Sigmoid colon (tissue), 4 donors: ENCODE data around the gene ABI3BP.

Experiments used
- CTCF ChIP-seq, 4 experiments: fragments of 450-650 bp in 3 of 4; fragments of 200-600 bp in 1 of 4; IDR thresholded peaks; one replicate each; pipeline ENCODE4 v1.5.1; 2016 to 2019; ENCODE audit warnings: antibody characterized with exemption in 4 of 4, mild to moderate bottlenecking in 3 of 4, moderate library complexity in 2 of 4
- EP300 ChIP-seq, 4 donors: sonication (generic); formaldehyde crosslinking; IDR thresholded peaks; one replicate each; pipeline ENCODE4 v1.6.1; 2017; ENCODE audit warnings: antibody characterized with exemption in 4 of 4

- TF ChIP-seq EP300 (IDR thresholded peaks at IDR 0.05) (peak in 1 of 4 donors; percentile 81), CTCF (IDR thresholded peaks at IDR 0.05) (no peak)
Measured at GRCh38 chr3:100708989-100709841, 284.0 kb downstream of the ABI3BP start, which contains the start of gene TFG.
